Stimulated activated CD8-positive, alpha-beta memory T cell treated with anti-CD3 and anti-CD28 coated beads, Interleukin-12 subunit alpha, Interleukin-12 subunit beta, amount 100 ng/mL, for 24 hours (primary cell): ENCODE results near the gene LDAH.

ENCODE experiments used
- DNase-seq: peaks from one replicate; pipeline ENCODE4 v3.0.0-alpha.2; 2020; ENCODE audit errors: extremely low read depth

LDAH gene

GRCh38 chr2:20781656-20782265 is 41.1 kb downstream of the LDAH start:
- no peak for DNase-seq

- no peak for DNase-seq
These were observed 51.6 kb downstream of the LDAH start for GRCh38 chr2:20771299-20771698.

GRCh38 chr2:20766798-20767644 is 55.9 kb downstream of the LDAH start:
- DNase-seq, result no peak

- DNase-seq, result no peak
These were observed 56.7 kb downstream of the LDAH start for GRCh38 chr2:20766213-20766612.

GRCh38 chr2:20762945-20763683 is 59.8 kb downstream of the LDAH start:
- no peak for DNase-seq

- no peak for DNase-seq
These were observed 63.4 kb downstream of the LDAH start for GRCh38 chr2:20759487-20759886.

- no peak for DNase-seq
These were observed 63.9 kb downstream of the LDAH start for GRCh38 chr2:20758997-20759396.

- no peak for DNase-seq
These were observed 65.4 kb downstream of the LDAH start for GRCh38 chr2:20757405-20758090.

GRCh38 chr2:20755132-20755800 is 67.6 kb downstream of the LDAH start:
- no peak for DNase-seq

- no peak for DNase-seq
These were observed 70.6 kb downstream of the LDAH start for GRCh38 chr2:20752293-20752692.

- DNase-seq, result no peak
These were observed 75.6 kb downstream of the LDAH start for GRCh38 chr2:20747317-20747716.

GRCh38 chr2:20745924-20746555 is 76.9 kb downstream of the LDAH start:
- DNase-seq, result no peak

GRCh38 chr2:20744366-20745335 is 78.2 kb downstream of the LDAH start:
- DNase-seq, result no peak

- DNase-seq, result no peak
These were observed 84.1 kb downstream of the LDAH start for GRCh38 chr2:20738772-20739171.

GRCh38 chr2:20737505-20737904 is 85.4 kb downstream of the LDAH start:
- no peak for DNase-seq

- DNase-seq, result no peak
These were observed 94.7 kb downstream of the LDAH start for GRCh38 chr2:20728114-20728758.

- DNase-seq, result no peak
These were observed 96.0 kb downstream of the LDAH start for GRCh38 chr2:20726913-20727312.

- no peak for DNase-seq
These were observed 97.1 kb downstream of the LDAH start for GRCh38 chr2:20725782-20726181.

GRCh38 chr2:20724500-20725053 is 98.3 kb downstream of the LDAH start:
- no peak for DNase-seq
